Neural crest cell (in vitro differentiated cells): Measurements from ENCODE around the gene SMAD9. TPM values are rescaled to one million over a fixed set of nuclear protein-coding genes. Genes with fewer than 3 reads are reported as not detected.

Experiments
- DNase-seq: peaks from one replicate; pipeline ENCODE4 v3.0.0; 2021; ENCODE audit warnings: low read depth, mixed read lengths, low spot score
- H3K27ac Mint-ChIP-seq: one replicate; pipeline ENCODE4 v1.8.0; 2021; ENCODE audit warnings: mild to moderate bottlenecking, mixed read lengths; ENCODE audit not compliant: unreplicated experiment
- H3K27me3 Mint-ChIP-seq: 2 replicates; pipeline ENCODE4 v1.8.0; 2021; ENCODE audit warnings: low read depth, mild to moderate bottlenecking, mixed read lengths
- H3K36me3 Mint-ChIP-seq: 2 replicates; pipeline ENCODE4 v1.8.0; 2021; ENCODE audit warnings: low read depth, mild to moderate bottlenecking, mixed read lengths
- H3K4me1 Mint-ChIP-seq: 2 replicates; pipeline ENCODE4 v1.8.0; 2021; ENCODE audit warnings: mixed read lengths
- H3K4me3 Mint-ChIP-seq: one replicate; pipeline ENCODE4 v1.8.0; 2021; ENCODE audit warnings: mild to moderate bottlenecking, mixed read lengths
- H3K9me3 Mint-ChIP-seq: 2 replicates; pipeline ENCODE4 v1.8.0; 2021; ENCODE audit warnings: mixed read lengths
- long read RNA-seq: library from polyadenylated mRNA; unstranded; transcript quantifications from one replicate; pipeline ENCODE4 v2.0.0, GENCODE V29; 2020
- total RNA-seq: library from RNA; stranded (reverse); gene quantifications from 2 replicates; pipeline ENCODE4 v1.2.1, GENCODE V29; 2021
- TF ChIP-seq, protein P1 (sequence below): fragments of 200-600 bp; sonication (generic); conservative IDR thresholded peaks from 2 replicates; pipeline ENCODE4 v1.5.0; 2021; ENCODE audit warnings: antibody characterized with exemption, mild to moderate bottlenecking

Gene SMAD9
- 2.2 and 2.6 TPM in 2 replicates for total RNA-seq
- long read RNA-seq, partial matches to known transcripts = 0 of 1 reads
- long read RNA-seq, other reads (novel, unspliced or antisense) = 1 of 1 reads

GRCh38 chr13:36919833-36920615 is at the start of gene SMAD9:
SMAD9 (minus strand) TSS chr13:36920238; CDS start chr13:36879689, 40,549 bp downstream.
- peak; percentile 33 for DNase-seq
- TF ChIP-seq, protein P1, sequence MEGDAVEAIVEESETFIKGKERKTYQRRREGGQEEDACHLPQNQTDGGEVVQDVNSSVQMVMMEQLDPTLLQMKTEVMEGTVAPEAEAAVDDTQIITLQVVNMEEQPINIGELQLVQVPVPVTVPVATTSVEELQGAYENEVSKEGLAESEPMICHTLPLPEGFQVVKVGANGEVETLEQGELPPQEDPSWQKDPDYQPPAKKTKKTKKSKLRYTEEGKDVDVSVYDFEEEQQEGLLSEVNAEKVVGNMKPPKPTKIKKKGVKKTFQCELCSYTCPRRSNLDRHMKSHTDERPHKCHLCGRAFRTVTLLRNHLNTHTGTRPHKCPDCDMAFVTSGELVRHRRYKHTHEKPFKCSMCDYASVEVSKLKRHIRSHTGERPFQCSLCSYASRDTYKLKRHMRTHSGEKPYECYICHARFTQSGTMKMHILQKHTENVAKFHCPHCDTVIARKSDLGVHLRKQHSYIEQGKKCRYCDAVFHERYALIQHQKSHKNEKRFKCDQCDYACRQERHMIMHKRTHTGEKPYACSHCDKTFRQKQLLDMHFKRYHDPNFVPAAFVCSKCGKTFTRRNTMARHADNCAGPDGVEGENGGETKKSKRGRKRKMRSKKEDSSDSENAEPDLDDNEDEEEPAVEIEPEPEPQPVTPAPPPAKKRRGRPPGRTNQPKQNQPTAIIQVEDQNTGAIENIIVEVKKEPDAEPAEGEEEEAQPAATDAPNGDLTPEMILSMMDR = no peak
- Mint-ChIP-seq H3K4me1 (peaks cover 16% of the 10 kb centered on the region), H3K27ac (peak within 1 kb of the TSS; percentile 65), H3K4me3 (peak within 1 kb of the TSS; percentile 92), H3K36me3 (no peaks in the 10 kb centered on the region), H3K9me3 (no peaks in the 10 kb centered on the region), H3K27me3 (peaks cover 62% of the 10 kb centered on the region)

- TF ChIP-seq, protein P1 = no peak
- Mint-ChIP-seq H3K36me3 (peaks cover 27% of the 10 kb centered on the region), H3K4me1 (no peaks in the 10 kb centered on the region), H3K9me3 (no peaks in the 10 kb centered on the region), H3K27me3 (no peaks in the 10 kb centered on the region), H3K4me3 (no peak overlapping the region), H3K27ac (no peak overlapping the region)
- DNase-seq = no peak
Measured at GRCh38 chr13:36966404-36966803, 46.4 kb upstream of the SMAD9 start.

GRCh38 chr13:36965767-36966166 is 45.7 kb upstream of the SMAD9 start:
- DNase-seq = no peak
- no peak overlapping the region for H3K27ac Mint-ChIP-seq
- H3K4me1 Mint-ChIP-seq = no peaks in the 10 kb centered on the region
- no peaks in the 10 kb centered on the region for H3K27me3 Mint-ChIP-seq
- TF ChIP-seq, protein P1 = no peak
- H3K36me3 Mint-ChIP-seq = peaks cover 27% of the 10 kb centered on the region
- H3K4me3 Mint-ChIP-seq = no peak overlapping the region
- no peaks in the 10 kb centered on the region for H3K9me3 Mint-ChIP-seq

- no peaks in the 10 kb centered on the region for H3K4me1 Mint-ChIP-seq
- H3K4me3 Mint-ChIP-seq = no peak overlapping the region
- DNase-seq = no peak
- H3K27ac Mint-ChIP-seq = no peak overlapping the region
- H3K9me3 Mint-ChIP-seq = peaks cover 2% of the 10 kb centered on the region
- H3K27me3 Mint-ChIP-seq = no peaks in the 10 kb centered on the region
- peaks cover 35% of the 10 kb centered on the region for H3K36me3 Mint-ChIP-seq
- TF ChIP-seq, protein P1 = no peak
Measured at GRCh38 chr13:36959456-36960116, 39.5 kb upstream of the SMAD9 start.

GRCh38 chr13:36954542-36954941 is 34.5 kb upstream of the SMAD9 start:
- Mint-ChIP-seq H3K9me3 (peaks cover 2% of the 10 kb centered on the region), H3K36me3 (peaks cover 40% of the 10 kb centered on the region), H3K4me1 (no peaks in the 10 kb centered on the region), H3K4me3 (no peak overlapping the region), H3K27me3 (no peaks in the 10 kb centered on the region), H3K27ac (no peak overlapping the region)
- TF ChIP-seq, protein P1 = no peak
- DNase-seq = no peak
